GM18526 (cell line): Measurements from ENCODE around the gene RAPGEF6.

Experiments used
- POLR2A ChIP-seq: IDR thresholded peaks from 3 replicates; pipeline ENCODE4 v1.6.1; 2011; ENCODE audit not compliant: insufficient read length; ENCODE audit errors: extremely low read depth

RAPGEF6 gene

DNA sequence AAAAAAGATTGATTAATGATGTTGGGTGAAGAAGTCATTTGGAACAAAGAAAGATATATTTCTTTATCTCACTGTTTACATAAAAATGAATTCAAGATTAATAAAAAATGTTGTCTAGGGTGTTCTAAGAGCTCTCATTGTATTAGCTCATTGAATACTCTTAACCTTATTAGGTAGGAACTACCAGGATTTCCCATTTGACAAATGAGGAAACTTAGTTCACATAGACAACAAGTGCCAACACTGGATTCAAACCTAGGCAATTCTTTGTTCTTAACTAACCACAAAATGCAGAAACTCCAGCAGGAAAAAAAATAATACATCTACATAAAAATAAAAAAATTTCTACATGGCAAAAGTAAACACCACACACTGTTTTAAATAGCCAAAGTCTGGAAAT is 175.8 kb downstream of the RAPGEF6 start:
- no peak for TF ChIP-seq POLR2A

DNA sequence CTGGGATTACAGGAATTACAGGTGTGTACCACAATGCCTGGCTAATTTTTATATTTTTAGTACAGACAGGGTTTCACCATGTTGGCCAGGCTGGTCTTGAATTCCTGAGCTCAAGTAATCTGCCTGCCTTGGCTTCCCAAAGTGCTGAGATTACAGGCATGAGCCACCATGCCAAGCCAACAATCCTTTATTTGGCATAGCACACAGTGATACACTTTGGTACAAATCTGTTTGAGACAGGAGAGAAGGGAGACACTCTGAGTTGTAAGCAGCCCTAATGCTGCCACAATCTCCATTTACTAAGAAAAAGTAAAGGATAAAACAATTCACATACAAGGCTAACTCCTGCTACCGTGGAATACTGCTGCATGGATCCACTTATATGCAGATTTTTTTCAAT is 177.8 kb downstream of the RAPGEF6 start:
- no peak for TF ChIP-seq POLR2A

DNA sequence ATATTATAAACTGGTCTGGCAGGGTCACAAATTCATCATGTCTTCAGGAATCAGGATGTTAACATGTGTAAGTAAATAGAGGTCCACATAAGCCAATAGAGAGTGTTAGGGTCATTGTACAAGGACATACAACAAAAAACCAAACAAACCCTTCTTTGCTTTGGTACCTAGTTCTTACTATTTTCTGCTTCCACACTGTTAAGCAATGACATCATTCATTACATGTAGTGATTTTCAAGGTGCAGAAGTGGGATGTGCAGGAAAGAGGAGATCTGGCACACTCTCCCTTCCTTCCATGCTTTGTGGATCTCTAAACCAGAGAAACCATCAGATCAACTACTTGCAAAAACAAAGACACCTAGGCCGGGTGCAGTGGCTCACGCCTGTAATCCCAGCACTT is 184.1 kb downstream of the RAPGEF6 start:
- no peak for TF ChIP-seq POLR2A

DNA sequence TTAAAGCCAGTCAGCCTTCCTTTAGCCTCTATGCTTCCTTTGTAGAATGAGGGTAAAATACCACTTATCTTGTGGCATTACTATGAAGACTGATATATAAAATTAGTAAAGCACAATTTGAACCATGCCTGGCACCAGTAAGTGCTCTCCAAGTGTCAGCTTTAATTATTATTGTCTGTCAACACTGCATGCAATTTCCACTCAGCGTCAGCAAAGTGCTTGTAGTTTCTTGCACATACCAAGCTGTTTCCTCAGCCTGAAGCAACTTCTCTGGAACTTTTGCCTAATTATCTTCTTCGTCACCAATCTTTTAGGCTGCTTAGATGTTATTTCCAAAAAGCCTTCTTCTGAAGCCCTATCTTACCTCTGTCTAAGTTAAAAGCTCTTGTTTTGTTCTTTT is 193.8 kb downstream of the RAPGEF6 start:
- TF ChIP-seq POLR2A = no peak

DNA sequence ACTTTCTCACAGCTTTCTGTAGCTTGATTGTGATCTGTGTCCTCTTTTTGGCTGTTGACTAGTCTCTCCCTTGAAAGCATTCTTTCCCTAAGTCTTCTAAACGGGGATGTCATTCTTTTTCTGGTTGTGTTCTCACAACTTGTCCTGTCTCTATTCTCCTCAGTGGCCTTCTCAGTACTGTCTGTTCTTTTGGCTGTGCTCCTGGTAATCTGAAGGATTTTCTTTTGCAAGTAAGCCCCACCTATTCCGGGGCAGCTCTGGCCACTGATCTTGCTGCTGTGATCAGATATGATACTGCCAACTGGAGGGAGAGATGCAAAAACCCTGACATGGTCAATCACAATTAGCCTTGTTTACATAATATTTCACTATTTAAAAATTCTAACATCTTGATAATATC is 198.9 kb downstream of the RAPGEF6 start:
- no peak for TF ChIP-seq POLR2A

DNA sequence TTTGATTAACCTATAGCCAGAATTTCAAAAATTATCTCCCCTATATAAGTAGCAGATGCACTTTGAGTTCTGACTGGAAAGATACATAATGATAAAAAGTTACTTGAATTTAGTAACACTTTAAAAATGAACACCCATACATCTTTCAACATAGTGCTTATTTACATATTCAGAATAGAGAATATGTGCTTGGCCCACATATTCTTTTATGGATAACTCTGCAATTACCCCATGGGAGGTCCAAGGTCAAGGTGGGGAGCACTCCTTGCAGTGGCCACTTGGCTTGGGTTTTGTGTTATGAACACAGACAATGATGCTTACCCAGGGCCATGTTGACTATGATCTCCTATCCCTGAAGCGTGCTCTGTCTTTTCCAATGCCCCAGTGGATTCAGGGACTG is 201.9 kb downstream of the RAPGEF6 start:
- no peak for TF ChIP-seq POLR2A

DNA sequence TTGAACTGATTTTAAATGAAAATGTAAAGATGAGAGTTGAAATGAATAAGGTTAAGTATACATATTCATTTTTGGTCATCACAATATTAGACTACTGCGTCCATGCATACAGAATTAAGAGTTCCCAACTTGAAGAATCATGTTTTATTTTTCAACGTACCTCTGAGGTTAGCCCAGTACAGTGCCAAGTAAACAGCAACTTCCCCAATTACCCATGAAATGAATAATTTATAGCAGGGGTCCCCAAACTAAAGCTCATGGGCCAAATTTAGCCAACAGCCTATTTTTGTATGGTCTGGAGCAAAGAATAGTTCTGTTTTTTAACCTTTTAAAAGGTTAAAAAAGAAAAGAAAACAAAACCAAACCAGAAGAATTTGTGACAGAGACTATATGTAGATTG is 203.2 kb downstream of the RAPGEF6 start:
- TF ChIP-seq POLR2A = no peak

DNA sequence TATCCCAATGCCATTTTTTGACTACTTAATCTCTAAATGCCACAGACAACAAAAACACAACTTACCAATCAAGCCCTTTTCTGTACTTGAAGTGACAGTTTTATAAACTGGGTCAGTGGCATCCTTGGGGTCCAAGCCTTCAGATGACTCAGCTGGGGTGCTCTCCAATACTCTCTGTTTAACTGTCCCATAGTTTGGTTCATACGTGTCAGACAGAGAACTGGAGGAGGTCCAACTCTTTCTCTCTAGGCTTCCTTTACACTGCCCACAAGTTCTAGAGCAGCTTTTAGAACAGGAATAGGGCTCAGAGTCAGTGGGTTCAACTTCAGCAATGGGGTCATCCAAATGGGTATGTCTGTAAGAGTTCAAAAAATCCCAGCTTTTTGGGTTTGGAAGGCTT is 204.2 kb downstream of the RAPGEF6 start:
- TF ChIP-seq POLR2A = no peak

DNA sequence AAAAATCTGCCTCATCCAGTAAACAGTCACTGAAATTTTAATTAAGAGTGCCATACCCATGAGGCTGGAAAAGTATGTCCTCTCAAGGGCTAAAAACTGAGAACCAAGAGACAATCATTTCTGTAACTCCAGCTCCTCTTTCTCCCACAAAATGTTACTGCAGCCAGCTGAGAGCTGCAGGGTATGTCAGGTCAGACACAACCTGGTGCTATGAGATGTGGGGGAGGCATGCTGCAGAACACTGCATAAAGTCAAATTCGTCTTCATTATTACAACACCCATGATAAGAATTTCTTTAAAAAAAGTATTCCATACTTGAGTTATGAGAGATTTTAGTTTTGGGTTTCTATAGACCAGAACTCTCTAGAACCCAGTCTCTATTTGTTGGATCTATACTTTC is 209.0 kb downstream of the RAPGEF6 start:
- TF ChIP-seq POLR2A = no peak

DNA sequence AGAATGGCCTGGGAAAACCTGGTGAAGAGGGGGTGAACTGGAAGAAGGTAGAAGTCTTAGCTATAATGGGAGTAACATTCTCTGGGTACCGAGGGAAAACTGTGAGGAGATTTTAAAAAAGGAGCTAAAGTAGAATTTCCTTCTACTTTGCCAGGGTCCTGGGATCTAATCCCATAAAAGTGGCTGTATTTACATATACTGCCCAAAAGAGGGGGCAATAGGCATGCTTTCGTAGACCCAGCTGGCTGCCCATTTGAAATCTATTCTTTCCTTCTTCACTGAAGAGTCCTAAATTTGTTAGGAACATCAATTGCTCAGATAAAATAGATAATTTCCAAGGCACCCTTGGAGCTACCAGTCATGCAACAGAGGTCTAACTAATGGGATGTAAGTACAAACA is 212.0 kb downstream of the RAPGEF6 start:
- TF ChIP-seq POLR2A = no peak

DNA sequence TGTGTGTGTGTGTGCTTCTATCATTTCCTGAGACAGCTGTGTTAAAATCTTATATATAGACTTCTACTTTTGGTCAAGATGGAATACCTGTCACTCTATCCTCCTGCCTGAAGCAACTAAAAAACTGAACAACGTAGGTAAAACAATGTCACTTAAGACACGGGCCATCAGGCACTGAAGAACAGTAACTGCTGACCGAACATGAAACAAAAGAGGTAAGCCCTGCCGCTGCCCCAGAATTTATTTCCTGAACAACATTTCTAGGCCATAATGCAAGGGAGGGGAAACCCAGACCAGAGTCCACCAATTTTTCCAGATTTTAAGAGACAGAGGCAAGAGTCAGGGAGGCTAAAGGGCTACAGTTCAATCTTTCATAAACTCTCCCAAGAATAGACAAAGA is 215.2 kb downstream of the RAPGEF6 start:
- TF ChIP-seq POLR2A = no peak

DNA sequence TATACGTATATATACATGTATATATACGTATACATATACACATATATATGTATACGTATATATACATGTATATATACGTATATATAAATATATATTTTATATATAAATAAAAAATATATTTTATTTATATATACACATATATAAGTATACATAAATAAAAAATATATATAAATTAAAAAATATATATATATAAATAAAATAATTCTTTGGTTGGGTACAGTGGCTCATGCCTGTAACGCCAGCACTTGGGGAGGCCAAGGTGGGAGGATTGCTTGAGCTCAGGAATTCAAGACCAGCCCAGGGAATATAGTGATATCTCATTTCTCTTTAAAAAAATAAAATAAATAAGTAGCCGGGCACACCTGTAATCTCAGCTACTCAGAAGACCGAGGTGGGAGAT is 216.2 kb downstream of the RAPGEF6 start:
- TF ChIP-seq POLR2A = no peak

DNA sequence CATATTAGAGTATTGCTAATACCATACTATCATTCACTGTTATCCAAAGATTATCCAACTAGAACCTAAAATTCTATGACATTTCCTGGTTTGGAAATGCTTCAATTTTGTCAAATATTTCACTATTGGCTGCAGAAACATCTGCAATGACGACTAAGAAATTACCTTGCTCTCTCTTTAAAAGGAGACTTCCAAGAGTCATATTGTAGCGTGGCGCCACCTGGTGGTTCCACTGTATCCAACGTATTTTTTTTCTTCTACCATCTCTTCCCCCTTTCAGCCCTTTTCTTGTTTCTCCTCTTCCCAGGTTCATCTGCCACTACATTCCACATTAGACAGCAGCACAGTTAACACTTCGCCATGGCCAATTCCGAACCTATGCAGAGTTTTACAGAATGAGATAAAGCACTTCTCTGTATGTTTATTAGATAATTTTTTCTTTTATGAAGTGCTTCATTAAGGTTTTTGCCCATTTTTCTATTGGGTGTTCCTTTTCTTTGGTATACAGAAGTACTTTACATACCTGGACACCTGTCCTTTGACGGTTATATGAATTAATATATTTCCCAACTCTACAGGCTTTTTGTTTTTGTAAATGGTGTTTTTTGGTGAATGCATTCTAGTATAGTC is 217.7 kb downstream of the RAPGEF6 start:
- TF ChIP-seq POLR2A = no peak

DNA sequence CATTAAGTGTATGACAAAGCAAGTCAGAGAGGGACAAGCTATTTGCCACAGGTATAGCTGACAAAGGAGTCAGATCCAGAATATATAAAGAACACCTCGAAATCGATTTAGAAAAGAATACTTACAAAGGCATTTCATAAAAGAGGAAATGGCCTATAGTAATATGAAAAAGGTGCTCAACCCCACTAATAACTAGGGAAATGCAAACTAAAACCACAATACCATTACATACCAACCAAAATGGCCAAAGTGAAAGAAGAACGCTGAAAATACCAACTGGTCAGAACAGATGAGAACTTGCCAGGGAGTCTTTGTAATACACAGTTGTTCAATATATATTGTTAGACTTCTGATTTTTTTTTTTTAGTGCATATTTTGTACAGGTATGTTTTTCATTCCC is 218.3 kb downstream of the RAPGEF6 start:
- TF ChIP-seq POLR2A = no peak

DNA sequence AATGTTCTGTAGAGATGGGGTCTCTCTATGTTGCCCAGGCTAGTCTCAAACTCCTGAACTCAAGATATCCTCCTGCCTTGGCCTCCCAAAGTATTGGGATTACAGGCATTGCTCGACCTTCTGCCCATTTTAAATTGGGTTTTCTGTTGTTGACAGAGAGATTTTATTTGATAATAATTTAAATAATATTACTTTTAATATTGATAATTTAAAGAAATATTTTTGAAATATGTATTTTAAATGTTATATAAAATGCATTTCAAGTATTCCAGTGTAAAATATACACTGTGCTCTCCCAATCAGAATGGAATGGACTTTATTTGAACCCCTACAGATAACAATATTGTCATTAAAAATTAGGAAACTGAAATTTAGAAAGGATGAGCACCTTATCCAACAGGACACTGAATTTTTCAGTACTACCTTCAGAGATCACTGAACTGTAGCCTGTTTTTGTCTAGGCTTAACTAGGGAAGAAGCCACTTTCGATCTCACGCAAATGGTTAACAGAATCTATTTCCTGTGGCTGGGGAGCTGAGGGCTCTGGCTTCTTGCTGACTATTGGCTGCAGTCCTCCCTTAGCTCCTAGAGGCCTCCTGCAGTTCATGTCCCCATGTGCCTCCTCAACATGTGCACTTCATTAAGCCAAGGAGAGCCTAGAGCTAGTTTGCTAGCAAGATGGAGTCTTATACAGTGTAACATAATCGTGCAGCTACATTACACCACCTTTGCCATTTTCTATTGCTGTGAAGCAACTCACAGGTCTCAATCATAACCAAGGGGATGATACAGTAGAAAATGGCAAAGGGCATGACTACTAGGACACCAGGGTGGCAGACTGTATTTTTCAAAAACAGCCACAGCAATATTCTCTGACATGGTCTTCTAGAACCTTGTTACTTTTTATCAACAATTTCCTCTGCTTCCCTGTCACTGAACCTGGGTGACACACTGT is 221.1 kb downstream of the RAPGEF6 start:
- TF ChIP-seq POLR2A = no peak

DNA sequence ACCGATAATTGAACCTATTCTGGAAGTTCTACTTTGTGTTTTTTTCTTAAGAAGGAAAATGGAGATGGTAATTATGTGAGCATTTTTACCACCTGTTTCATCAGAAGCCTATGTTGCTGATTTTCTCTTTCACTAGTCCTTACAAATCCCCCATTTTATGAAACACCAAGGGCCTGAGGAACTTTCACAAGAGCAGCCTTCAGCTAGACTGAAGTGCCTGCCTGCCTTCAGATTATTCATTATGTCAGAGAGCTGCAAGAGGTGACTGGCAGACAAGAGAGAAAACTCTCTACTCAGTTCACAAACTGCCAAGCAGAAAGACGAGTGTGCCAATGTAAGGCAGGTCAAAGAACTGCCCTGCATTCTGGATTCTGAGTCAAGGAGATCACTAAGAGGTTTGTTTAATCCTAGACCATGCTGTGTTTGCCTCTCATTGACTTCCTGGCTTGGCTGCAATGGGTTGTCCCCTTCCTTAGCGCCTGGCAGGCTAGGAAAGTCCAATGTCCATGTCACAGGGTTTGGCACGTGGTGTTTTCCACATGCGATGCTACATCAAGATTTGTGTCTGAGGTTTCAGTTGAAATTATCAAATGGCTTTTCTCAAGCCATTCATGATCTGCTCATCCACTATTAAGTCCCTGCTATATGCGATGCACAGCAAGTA is 227.9 kb downstream of the RAPGEF6 start:
- TF ChIP-seq POLR2A = no peak
